ENCODE data around the gene DDX41. TPM values are rescaled to one million over a fixed set of nuclear protein-coding genes. Genes with fewer than 3 reads are reported as not detected.

The DDX41 gene
- total and polyA plus RNA-seq, 2 of the 13 experiments (the other 11 are each of a cell fraction or from before 2014, with no cell fraction given), result 62.8 to 105 TPM

GRCh38 chr5:177539411-177539810 lies 22.6 kb upstream of the DDX41 start:
- ATAC-seq (no peak), FAIRE-seq (no peak)
- CTCF ChIA-PET (ENCODE audit: low intra/inter-chr PET ratio, low total read pairs), result no interaction called here

DNA sequence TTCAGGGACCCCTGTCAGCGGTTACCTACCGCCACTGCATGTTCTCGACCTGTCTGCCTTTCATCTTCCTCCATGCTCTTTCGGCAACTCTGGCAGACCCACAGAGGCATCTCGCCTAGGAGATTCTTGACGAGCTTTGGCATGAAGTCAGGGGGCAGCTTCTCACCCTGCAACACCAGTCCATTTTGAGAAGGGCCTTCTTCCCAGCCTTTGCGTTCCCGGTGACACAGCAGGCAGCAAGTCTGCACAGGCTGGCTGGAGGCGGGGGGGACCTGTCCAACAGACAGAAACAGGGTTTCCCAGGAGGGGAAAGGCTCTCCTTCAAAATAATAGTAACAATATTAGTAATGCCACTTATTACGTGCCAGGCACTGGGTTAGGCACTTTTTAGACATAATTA lies 22.1 kb upstream of the DDX41 start:
- Histone ChIP-seq H3K9ac (ENCODE audit: insufficient read depth, low read depth, low read length) (no peak overlapping the region), H3K36me3 (replicated peaks in 1 of 2; ENCODE audit: control insufficient read depth in 1 of 2, insufficient read depth in 2 of 2, low read length in 2 of 2) (peaks cover 29 to 80% of the 10 kb centered on the region in 2 experiments), H3K27me3 (ENCODE audit: control insufficient read depth in 1 of 2, insufficient read depth in 2 of 2, low read length in 2 of 2) (no peaks in the 10 kb centered on the region), H4K20me1 (ENCODE audit: insufficient read depth, low read length) (peaks cover 9% of the 10 kb centered on the region), H3K27ac (ENCODE audit: extremely low read length, insufficient read depth, low read length) (no peak overlapping the region), H2AFZ (ENCODE audit: low read length) (no peak overlapping the region), H3K4me3 (replicated peaks in 1 of 3; ENCODE audit: insufficient read depth in 1 of 3, low read depth in 2 of 3, low read length in 3 of 3) (no peak overlapping the region), H3K79me2 (ENCODE audit: insufficient read depth, low read length) (peaks cover 32% of the 10 kb centered on the region), H3K4me2 (ENCODE audit: low read depth, low read length) (no peak overlapping the region), H3K9me3 (ENCODE audit: low read length) (no peaks in the 10 kb centered on the region), H3K4me1 (ENCODE audit: insufficient read depth, low read length) (no peaks in the 10 kb centered on the region)
- no peak for TF ChIP-seq ZNF543 (CRISPR knock-in tag; IDR thresholded peaks at IDR 0.05)
- TF ChIP-seq ZNF30 (CRISPR knock-in tag; IDR thresholded peaks at IDR 0.05), result no peak
- TF ChIP-seq FOXO4 (CRISPR knock-in tag; conservative IDR thresholded peaks at IDR 0.05), result no peak
- TF ChIP-seq ZNF773 (CRISPR knock-in tag; IDR thresholded peaks at IDR 0.05; ENCODE audit: borderline replicate concordance), result no peak
- over 99% methylated on average over 10 of the region's 10 CpGs for WGBS (ENCODE audit: low lambda C conversion rate)
- ChIA-PET CTCF (ENCODE audit: low intra/inter-chr PET ratio, low total read pairs) (no interaction called here), POLR2A (no interaction called here)
- FAIRE-seq (no peak), ATAC-seq (no peak), DNase-seq (ENCODE audit: low spot score) (no peak)
- BruUV-seq (replicated peaks), result no TSS peak
- in situ Hi-C loops (cut with HindIII; ENCODE audit: extremely low pct_ligation_motif_present, low pct_unique_long_range_greater_than_20kb) (no loop called here), intact Hi-C loops (cut with micrococcal nuclease; ENCODE audit: unreplicated experiment) (no loop called here)

More at GRCh38 chr5:177539411-177539810, 22.6 kb upstream of the DDX41 start:
- Histone ChIP-seq H3K27me3 (ENCODE audit: control insufficient read depth in 1 of 2, insufficient read depth in 2 of 2, low read length in 2 of 2) (no peaks in the 10 kb centered on the region), H3K4me1 (ENCODE audit: insufficient read depth, low read length) (no peaks in the 10 kb centered on the region), H3K79me2 (ENCODE audit: insufficient read depth, low read length) (peaks cover 37% of the 10 kb centered on the region), H3K4me3 (replicated peaks in 1 of 3; ENCODE audit: insufficient read depth in 1 of 3, low read depth in 2 of 3, low read length in 3 of 3) (no peak overlapping the region), H3K9me3 (ENCODE audit: low read length) (no peaks in the 10 kb centered on the region), H2AFZ (ENCODE audit: low read length) (no peak overlapping the region), H3K4me2 (ENCODE audit: low read depth, low read length) (no peak overlapping the region), H4K20me1 (ENCODE audit: insufficient read depth, low read length) (peaks cover 9% of the 10 kb centered on the region), H3K27ac (ENCODE audit: extremely low read length, insufficient read depth, low read length) (no peak overlapping the region), H3K9ac (ENCODE audit: insufficient read depth, low read depth, low read length) (no peak overlapping the region), H3K36me3 (replicated peaks in 1 of 2; ENCODE audit: control insufficient read depth in 1 of 2, insufficient read depth in 2 of 2, low read length in 2 of 2) (peaks cover 29 to 77% of the 10 kb centered on the region in 2 experiments)
- DNase-seq (ENCODE audit: low spot score), result no peak
- 94% methylated on average over 2 of the region's 2 CpGs for WGBS (ENCODE audit: low lambda C conversion rate)
- TF ChIP-seq ETV5 (CRISPR knock-in tag; IDR thresholded peaks at IDR 0.05; ENCODE audit: borderline replicate concordance), result no peak
- TF ChIP-seq CCDC6 (CRISPR knock-in tag; IDR thresholded peaks at IDR 0.05), result no peak
- TF ChIP-seq CEBPB (IDR thresholded peaks at IDR 0.05; ENCODE audit: borderline replicate concordance, low read depth, low read length), result peak; percentile 27; the same call in 1 of the 2 replicates
- intact Hi-C loops (cut with micrococcal nuclease; ENCODE audit: unreplicated experiment) (no loop called here), in situ Hi-C loops (cut with HindIII; ENCODE audit: extremely low pct_ligation_motif_present, low pct_unique_long_range_greater_than_20kb) (no loop called here)
- POLR2A ChIA-PET, result no interaction called here
- BruUV-seq (replicated peaks), result no TSS peak

Data from HepG2 (cell line).